OCI-LY7 (cell line): ENCODE results near the gene AGFG2. TPM values are rescaled to one million over a fixed set of nuclear protein-coding genes. Genes with fewer than 3 reads are reported as not detected.

ENCODE experiments used
- BruUV-seq: library from RNA; stranded (reverse); fragments of 400-500 nt; replicated peaks from 2 replicates; lab custom pipeline; 2021; lab: Mats Ljungman, UMichigan
- CTCF ChIA-PET: fragments of 300-600 bp; sonication (Branson Sonifier 250); formaldehyde crosslinking; loops from one replicate; lab custom pipeline; 2022; ENCODE audit warnings: antibody characterized with exemption; ENCODE audit not compliant: unreplicated experiment; lab: Charles Lee
- POLR2A ChIA-PET: fragments of 300-600 bp; sonication (Branson Sonifier 250); formaldehyde crosslinking; loops from one replicate; lab custom pipeline; 2022; ENCODE audit warnings: antibody characterized with exemption; lab: Charles Lee
- DNase-seq: peaks from one replicate; pipeline ENCODE4 v3.0.0-alpha.2; 2015; ENCODE audit warnings: low spot score
- H2AFZ ChIP-seq: fragments of 200-600 bp; sonication (generic), shearing (Covaris generic); 2 replicates; pipeline ENCODE4 v1.6.1; 2014; ENCODE audit warnings: mild to moderate bottlenecking, antibody characterized with exemption, low read length, moderate library complexity
- H3K27ac ChIP-seq: fragments of 200-600 bp; sonication (generic); 2 replicates; pipeline ENCODE4 v1.5.1; 2014; ENCODE audit warnings: mixed run types, low read depth, mild to moderate bottlenecking, moderate library complexity, low read length, inconsistent platforms; ENCODE audit not compliant: poor library complexity, severe bottlenecking
- H3K36me3 ChIP-seq: fragments of 200-600 bp; sonication (generic); 2 replicates; pipeline ENCODE4 v1.6.1; 2014; ENCODE audit warnings: mild to moderate bottlenecking, antibody characterized with exemption, low read length, moderate library complexity, mixed read lengths; ENCODE audit not compliant: insufficient read depth
- H3K4me1 ChIP-seq: fragments of 200-600 bp; sonication (generic); 2 replicates; pipeline ENCODE4 v1.5.1; 2014; ENCODE audit warnings: mild to moderate bottlenecking, low read length; ENCODE audit not compliant: insufficient read depth, poor library complexity, severe bottlenecking
- H3K4me2 ChIP-seq: fragments of 200-600 bp; sonication (generic); 2 replicates; pipeline ENCODE4 v1.6.1; 2014; ENCODE audit warnings: mild to moderate bottlenecking, low read length
- H3K4me3 ChIP-seq: fragments of 200-600 bp; sonication (generic); 2 replicates; pipeline ENCODE4 v1.5.1; 2014; ENCODE audit warnings: mild to moderate bottlenecking, low read depth, low read length; ENCODE audit not compliant: poor library complexity, severe bottlenecking
- H3K79me2 ChIP-seq: fragments of 200-600 bp; sonication (generic); 2 replicates; pipeline ENCODE4 v1.6.1; 2016; ENCODE audit warnings: low read depth, mild to moderate bottlenecking, low read length, moderate library complexity, mixed read lengths; ENCODE audit not compliant: insufficient read depth
- H3K9me2 ChIP-seq: fragments of 200-600 bp; sonication (generic); 2 replicates; pipeline ENCODE4 v1.6.1; 2016; ENCODE audit warnings: mild to moderate bottlenecking, low read length, mixed read lengths; ENCODE audit not compliant: insufficient read depth
- H3K9me3 ChIP-seq: fragments of 200-600 bp; sonication (generic); 2 replicates; pipeline ENCODE4 v1.6.1; 2014; ENCODE audit warnings: mild to moderate bottlenecking, mixed run types, low read length, mixed read lengths
- H4K20me1 ChIP-seq: fragments of 200-600 bp; sonication (generic); 2 replicates; pipeline ENCODE4 v1.6.1; 2014; ENCODE audit warnings: mild to moderate bottlenecking, antibody characterized with exemption, low read length, moderate library complexity, mixed read lengths; ENCODE audit not compliant: insufficient read depth
- EZH2phosphoT487 ChIP-seq: fragments of 200-600 bp; sonication (generic); IDR thresholded peaks from 2 replicates; pipeline ENCODE4 v1.6.1; 2018; ENCODE audit warnings: low read depth, borderline replicate concordance, mild to moderate bottlenecking, mixed run types, antibody characterized with exemption, low read length, moderate library complexity, mixed read lengths
- intact Hi-C: fragments of 100-400 bp; cut with micrococcal nuclease; formaldehyde crosslinking; loops from one replicate; pipeline ENCODE4 v1.10.0; 2022; ENCODE audit not compliant: unreplicated experiment
- total RNA-seq, 2 experiments: library from RNA; depleted of rRNA in 1 of 2; stranded (reverse); fragments of >200 nt in 1 of 2; shearing (Covaris generic) in 1 of 2; gene quantifications; 2 replicates each; pipeline ENCODE4 v1.2.3, GENCODE V29; 2014 to 2022
- TF ChIP-seq, protein P1 (sequence below): fragments of 200-600 bp; sonication (generic); conservative IDR thresholded peaks from 2 replicates; pipeline ENCODE4 v1.5.1; 2014; ENCODE audit warnings: mild to moderate bottlenecking, antibody characterized with exemption, low read length, moderate library complexity, mixed read lengths

The AGFG2 gene
- total RNA-seq, 2 experiments from 2014 or later, result 11.5 to 15.2 TPM

- POLR2A ChIA-PET, result interaction anchor here (0.6 to 2.0 kb wide), 21 partner anchors 9 to 286 kb away, joined by 3 to 13 read pairs (median 4); partner anchors contain the start of genes FBXO24, LRCH4, PCOLCE and POP7
- Histone ChIP-seq H4K20me1 (no peaks in the 10 kb centered on the region), H3K27ac (peak within 1 kb of the TSS; percentile 76), H3K4me3 (peak within 1 kb of the TSS; percentile 69), H3K4me1 (peaks cover 9% of the 10 kb centered on the region), H3K9me2 (no peaks in the 10 kb centered on the region), H3K36me3 (no peaks in the 10 kb centered on the region), H2AFZ (peak within 1 kb of the TSS; percentile 85), H3K79me2 (no peaks in the 10 kb centered on the region), H3K9me3 (no peaks in the 10 kb centered on the region), H3K4me2 (peak within 1 kb of the TSS; percentile 99)
- CTCF ChIA-PET, result interaction anchor here (0.5 to 1.6 kb wide), 9 partner anchors 9 to 547 kb away, joined by 3 to 7 read pairs (median 5); partner anchors contain the start of gene POP7
- intact Hi-C loops, result loop anchor here (1.0 to 2.0 kb wide), 3 partner anchors 15 to 79 kb away; partner anchors contain the start of gene GNB2
- peak; percentile 100 for DNase-seq
- no TSS peak for BruUV-seq
- TF ChIP-seq EZH2phosphoT487, result no peak
- TF ChIP-seq, protein P1, sequence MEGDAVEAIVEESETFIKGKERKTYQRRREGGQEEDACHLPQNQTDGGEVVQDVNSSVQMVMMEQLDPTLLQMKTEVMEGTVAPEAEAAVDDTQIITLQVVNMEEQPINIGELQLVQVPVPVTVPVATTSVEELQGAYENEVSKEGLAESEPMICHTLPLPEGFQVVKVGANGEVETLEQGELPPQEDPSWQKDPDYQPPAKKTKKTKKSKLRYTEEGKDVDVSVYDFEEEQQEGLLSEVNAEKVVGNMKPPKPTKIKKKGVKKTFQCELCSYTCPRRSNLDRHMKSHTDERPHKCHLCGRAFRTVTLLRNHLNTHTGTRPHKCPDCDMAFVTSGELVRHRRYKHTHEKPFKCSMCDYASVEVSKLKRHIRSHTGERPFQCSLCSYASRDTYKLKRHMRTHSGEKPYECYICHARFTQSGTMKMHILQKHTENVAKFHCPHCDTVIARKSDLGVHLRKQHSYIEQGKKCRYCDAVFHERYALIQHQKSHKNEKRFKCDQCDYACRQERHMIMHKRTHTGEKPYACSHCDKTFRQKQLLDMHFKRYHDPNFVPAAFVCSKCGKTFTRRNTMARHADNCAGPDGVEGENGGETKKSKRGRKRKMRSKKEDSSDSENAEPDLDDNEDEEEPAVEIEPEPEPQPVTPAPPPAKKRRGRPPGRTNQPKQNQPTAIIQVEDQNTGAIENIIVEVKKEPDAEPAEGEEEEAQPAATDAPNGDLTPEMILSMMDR, result no peak
These were observed 73.2 kb downstream of the AGFG2 start, which contains the start of gene MOSPD3 for GRCh38 chr7:100611983-100612729. Gene MOSPD3 (plus strand): TSS chr7:100612540. CDS start chr7:100612792, 252 bp downstream.

GRCh38 chr7:100612730-100613390, 73.9 kb downstream of the AGFG2 start:
- BruUV-seq, result TSS peak; percentile 67
- TF ChIP-seq EZH2phosphoT487, result no peak
- TF ChIP-seq, protein P1, result peak; percentile 63
- Histone ChIP-seq H2AFZ (peak overlapping the region; percentile 57; the same call in 1 of the 2 replicates), H3K27ac (no peak overlapping the region), H3K9me2 (no peaks in the 10 kb centered on the region), H3K4me2 (peak overlapping the region; percentile 99), H3K4me1 (peaks cover 9% of the 10 kb centered on the region), H4K20me1 (no peaks in the 10 kb centered on the region), H3K4me3 (peak overlapping the region; percentile 69), H3K9me3 (no peaks in the 10 kb centered on the region), H3K79me2 (no peaks in the 10 kb centered on the region), H3K36me3 (no peaks in the 10 kb centered on the region)
- intact Hi-C loops, result loop anchor here (1.0 to 2.0 kb wide), 3 partner anchors 14 to 78 kb away; partner anchors contain the start of gene GNB2
- CTCF ChIA-PET, result interaction anchor here (0.5 to 1.6 kb wide), 5 partner anchors 10 to 195 kb away, joined by 3 to 7 read pairs (median 6); partner anchors contain the start of gene POP7
- POLR2A ChIA-PET, result interaction anchor here (0.8 to 2.0 kb wide), 17 partner anchors 8 to 287 kb away, joined by 3 to 13 read pairs (median 5); partner anchors contain the start of genes FBXO24, LRCH4, PCOLCE and POP7
- DNase-seq, result peak; percentile 58
